Breast epithelium (tissue), 4 donors: ENCODE results near the gene SIX5. TPM values are rescaled to one million over a fixed set of nuclear protein-coding genes. Genes with fewer than 3 reads are reported as not detected.

Experiments
- DNase-seq, 2 donors: peaks; one replicate each; pipeline ENCODE4 v3.0.0-alpha.2; 2019; ENCODE audit warnings: low spot score in 2 of 2
- H3K27ac ChIP-seq, 2 donors: fragments of 200-600 bp; sonication (generic) in 1 of 2; one replicate each; pipeline ENCODE4 v1.5.1; 2016 to 2019; ENCODE audit warnings: mild to moderate bottlenecking in 1 of 2
- H3K27me3 ChIP-seq, 2 donors: fragments of 200-600 bp; sonication (generic) in 1 of 2; one replicate each; pipeline versions ENCODE4 v1.5.1 to v1.6.0; 2017 to 2019; ENCODE audit warnings: control low read depth in 1 of 2, mild to moderate bottlenecking in 1 of 2
- H3K36me3 ChIP-seq: fragments of 200-600 bp; one replicate; pipeline ENCODE4 v1.5.1; 2019
- H3K4me1 ChIP-seq, 2 donors: fragments of 200-600 bp; sonication (generic); one replicate each; pipeline ENCODE4 v1.5.1; 2016 to 2019; ENCODE audit warnings: control low read depth in 1 of 2
- H3K4me3 ChIP-seq, 3 donors: fragments of 200-600 bp; sonication (generic); 1 replicate in 2 of 3; 2 replicates in 1 of 3; pipeline ENCODE4 v1.5.1; 2016 to 2019; ENCODE audit warnings: mild to moderate bottlenecking in 3 of 3, moderate library complexity in 2 of 3
- H3K9me3 ChIP-seq, 2 donors: fragments of 200-600 bp; sonication (generic) in 1 of 2; one replicate each; pipeline ENCODE4 v1.5.1; 2016 to 2019; ENCODE audit warnings: control low read depth in 1 of 2
- POLR2A ChIP-seq: fragments of 450-650 bp; IDR thresholded peaks from one replicate; pipeline ENCODE4 v1.6.1; 2016; ENCODE audit warnings: antibody characterized with exemption, mild to moderate bottlenecking, moderate library complexity
- POLR2AphosphoS5 ChIP-seq, 3 donors: sonication (generic); formaldehyde crosslinking; IDR thresholded peaks; one replicate each; pipeline ENCODE4 v1.6.1; 2017; ENCODE audit warnings: antibody characterized with exemption in 3 of 3
- intact Hi-C: fragments of 100-400 bp; cut with DNase I; formaldehyde crosslinking; loops from one replicate; pipeline ENCODE4 v1.15.1; 2023; ENCODE audit warnings: low total_unique reads
- total RNA-seq, 3 donors: library from RNA; depleted of rRNA; stranded (reverse); fragments of >200 nt; gene quantifications; one replicate each; pipeline ENCODE4 v1.1.0, GENCODE V29; 2016
- TF ChIP-seq, protein P1 (sequence below), 3 donors: fragments of 450-650 bp; IDR thresholded peaks; one replicate each; pipeline ENCODE4 v1.5.1; 2016 to 2017; ENCODE audit warnings: antibody characterized with exemption in 3 of 3, mild to moderate bottlenecking in 3 of 3, moderate library complexity in 3 of 3

The SIX5 gene
- total RNA-seq, 3 donors from 2014 or later: 8.6 to 11.8 (median 11.8) TPM

DNA sequence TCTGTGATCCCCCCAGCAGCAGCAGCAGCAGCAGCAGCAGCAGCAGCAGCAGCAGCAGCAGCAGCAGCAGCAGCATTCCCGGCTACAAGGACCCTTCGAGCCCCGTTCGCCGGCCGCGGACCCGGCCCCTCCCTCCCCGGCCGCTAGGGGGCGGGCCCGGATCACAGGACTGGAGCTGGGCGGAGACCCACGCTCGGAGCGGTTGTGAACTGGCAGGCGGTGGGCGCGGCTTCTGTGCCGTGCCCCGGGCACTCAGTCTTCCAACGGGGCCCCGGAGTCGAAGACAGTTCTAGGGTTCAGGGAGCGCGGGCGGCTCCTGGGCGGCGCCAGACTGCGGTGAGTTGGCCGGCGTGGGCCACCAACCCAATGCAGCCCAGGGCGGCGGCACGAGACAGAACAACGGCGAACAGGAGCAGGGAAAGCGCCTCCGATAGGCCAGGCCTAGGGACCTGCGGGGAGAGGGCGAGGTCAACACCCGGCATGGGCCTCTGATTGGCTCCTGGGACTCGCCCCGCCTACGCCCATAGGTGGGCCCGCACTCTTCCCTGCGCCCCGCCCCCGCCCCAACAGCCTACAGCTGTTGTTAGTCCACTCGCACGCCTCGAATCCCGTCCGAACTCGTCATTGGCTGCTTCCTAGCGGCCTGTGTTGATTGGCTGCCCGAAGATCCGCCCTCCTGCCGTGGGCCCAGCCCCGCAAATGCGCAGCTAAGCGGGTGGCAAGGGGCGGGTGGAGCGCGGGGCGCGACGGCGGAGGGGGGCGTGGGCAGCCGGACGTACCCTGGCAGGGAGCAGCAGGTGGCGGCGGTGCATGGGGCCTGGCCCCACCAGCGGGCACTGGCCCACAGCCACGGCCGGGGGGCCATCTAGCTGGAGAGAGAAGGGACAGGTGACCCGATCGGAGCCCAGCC lies 1.4 kb upstream of the SIX5 start:
- intact Hi-C loops: no loop called here
- TF ChIP-seq POLR2A (no peak), POLR2AphosphoS5 (IDR thresholded peaks at IDR 0.05) (peak; percentile 45 to 79 (median 72))
- TF ChIP-seq, protein P1, sequence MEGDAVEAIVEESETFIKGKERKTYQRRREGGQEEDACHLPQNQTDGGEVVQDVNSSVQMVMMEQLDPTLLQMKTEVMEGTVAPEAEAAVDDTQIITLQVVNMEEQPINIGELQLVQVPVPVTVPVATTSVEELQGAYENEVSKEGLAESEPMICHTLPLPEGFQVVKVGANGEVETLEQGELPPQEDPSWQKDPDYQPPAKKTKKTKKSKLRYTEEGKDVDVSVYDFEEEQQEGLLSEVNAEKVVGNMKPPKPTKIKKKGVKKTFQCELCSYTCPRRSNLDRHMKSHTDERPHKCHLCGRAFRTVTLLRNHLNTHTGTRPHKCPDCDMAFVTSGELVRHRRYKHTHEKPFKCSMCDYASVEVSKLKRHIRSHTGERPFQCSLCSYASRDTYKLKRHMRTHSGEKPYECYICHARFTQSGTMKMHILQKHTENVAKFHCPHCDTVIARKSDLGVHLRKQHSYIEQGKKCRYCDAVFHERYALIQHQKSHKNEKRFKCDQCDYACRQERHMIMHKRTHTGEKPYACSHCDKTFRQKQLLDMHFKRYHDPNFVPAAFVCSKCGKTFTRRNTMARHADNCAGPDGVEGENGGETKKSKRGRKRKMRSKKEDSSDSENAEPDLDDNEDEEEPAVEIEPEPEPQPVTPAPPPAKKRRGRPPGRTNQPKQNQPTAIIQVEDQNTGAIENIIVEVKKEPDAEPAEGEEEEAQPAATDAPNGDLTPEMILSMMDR (IDR thresholded peaks at IDR 0.05): peak; percentile 84 to 97 (median 92)
- no peaks in the 10 kb centered on the region for H3K9me3 ChIP-seq
- H3K27ac ChIP-seq: peak overlapping the region; percentile 90 to 98
- H3K4me3 ChIP-seq: peak overlapping the region; percentile 78 to 94 (median 83)
- H3K4me1 ChIP-seq: peaks cover 4 to 14% of the 10 kb centered on the region in 2 donors
- no peaks in the 10 kb centered on the region for H3K27me3 ChIP-seq
- peak; percentile 98 to 99 for DNase-seq
- no peaks in the 10 kb centered on the region for H3K36me3 ChIP-seq

DNA sequence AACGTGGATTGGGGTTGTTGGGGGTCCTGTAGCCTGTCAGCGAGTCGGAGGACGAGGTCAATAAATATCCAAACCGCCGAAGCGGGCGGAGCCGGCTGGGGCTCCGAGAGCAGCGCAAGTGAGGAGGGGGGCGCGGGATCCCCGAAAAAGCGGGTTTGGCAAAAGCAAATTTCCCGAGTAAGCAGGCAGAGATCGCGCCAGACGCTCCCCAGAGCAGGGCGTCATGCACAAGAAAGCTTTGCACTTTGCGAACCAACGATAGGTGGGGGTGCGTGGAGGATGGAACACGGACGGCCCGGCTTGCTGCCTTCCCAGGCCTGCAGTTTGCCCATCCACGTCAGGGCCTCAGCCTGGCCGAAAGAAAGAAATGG lies 754 bp upstream of the SIX5 start:
- Histone ChIP-seq H3K4me1 (peaks cover 6 to 14% of the 10 kb centered on the region in 2 donors), H3K36me3 (no peaks in the 10 kb centered on the region), H3K9me3 (no peaks in the 10 kb centered on the region), H3K4me3 (peak overlapping the region; percentile 78 to 94 (median 83)), H3K27me3 (no peaks in the 10 kb centered on the region), H3K27ac (peak overlapping the region; percentile 90 to 98)
- TF ChIP-seq POLR2A: no peak
- TF ChIP-seq, protein P1 (IDR thresholded peaks at IDR 0.05): no peak
- TF ChIP-seq POLR2AphosphoS5 (IDR thresholded peaks at IDR 0.05): no peak
- intact Hi-C loops: no loop called here
- DNase-seq: no peak

DNA sequence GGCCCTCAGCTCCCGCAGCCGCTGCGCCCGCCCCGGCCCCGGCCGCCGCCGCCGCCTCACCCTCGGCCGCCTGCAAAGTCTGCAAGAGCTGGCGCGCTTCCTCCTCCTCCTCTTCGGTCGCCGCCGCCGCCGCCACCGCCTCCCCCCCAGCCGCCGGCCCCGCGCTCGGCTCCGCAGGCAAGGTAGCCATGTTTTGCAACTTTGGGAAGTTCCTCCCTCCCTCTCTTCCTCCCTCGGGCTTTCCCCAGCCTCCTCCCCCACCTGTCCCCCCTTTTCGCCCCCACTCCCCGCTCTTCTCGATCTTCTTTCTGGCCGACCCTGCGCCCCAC lies 433 bp downstream of the SIX5 start:
- peaks cover 6 to 14% of the 10 kb centered on the region in 2 donors for H3K4me1 ChIP-seq
- intact Hi-C loops: no loop called here
- DNase-seq: no peak

DNA sequence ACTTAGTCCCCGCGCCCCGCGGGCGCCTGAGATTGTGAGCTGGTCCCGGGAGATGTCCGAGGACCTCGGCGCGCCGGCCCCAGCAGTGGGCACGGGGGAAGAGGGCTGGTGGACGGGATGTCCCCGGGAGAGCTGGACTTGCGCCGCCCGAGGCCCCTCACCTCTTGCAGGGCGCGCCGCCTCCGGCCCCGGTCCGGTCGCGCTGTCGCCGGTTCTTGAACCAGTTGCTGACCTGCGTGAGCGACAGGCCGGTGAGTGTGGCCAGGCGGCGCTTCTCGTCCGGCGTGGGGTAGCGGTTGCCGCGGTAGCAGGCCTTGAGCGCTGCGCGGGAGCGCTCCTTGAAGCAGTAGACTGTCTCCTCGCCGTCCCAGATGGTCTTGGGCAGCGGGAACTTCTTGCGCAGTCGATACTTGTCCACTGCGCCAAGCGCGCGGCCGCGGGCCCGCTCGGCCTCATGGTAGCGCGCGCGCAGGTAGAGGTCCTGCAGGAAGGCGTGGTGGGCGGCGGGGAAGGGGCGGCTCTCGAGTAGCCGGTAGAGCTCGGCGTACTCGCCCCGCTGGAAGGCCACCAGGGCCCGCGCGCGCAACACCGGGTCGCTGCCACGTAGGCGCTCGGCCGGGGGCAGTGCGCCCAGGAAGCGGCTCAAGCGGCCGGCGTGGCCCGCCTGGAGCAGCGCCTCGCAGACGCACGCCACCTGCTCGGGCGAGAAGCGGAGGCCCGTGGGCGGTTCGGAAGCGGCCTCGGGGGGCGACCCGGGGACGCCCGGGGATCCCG lies 984 bp downstream of the SIX5 start:
- H3K4me3 ChIP-seq: peak overlapping the region; percentile 78 to 94 (median 83)
- intact Hi-C loops: no loop called here
- H3K36me3 ChIP-seq: no peaks in the 10 kb centered on the region
- H3K27me3 ChIP-seq: no peaks in the 10 kb centered on the region
- H3K9me3 ChIP-seq: no peaks in the 10 kb centered on the region
- peak; percentile 72 to 74 for DNase-seq
- peaks cover 6 to 14% of the 10 kb centered on the region in 2 donors for H3K4me1 ChIP-seq
- TF ChIP-seq POLR2AphosphoS5 (IDR thresholded peaks at IDR 0.05): peak in 2 of 3 donors; percentile 43 to 50
- TF ChIP-seq, protein P1 (IDR thresholded peaks at IDR 0.05): no peak
- H3K27ac ChIP-seq: peak overlapping the region; percentile 90 to 98

More for the DNA sequence above, 433 bp downstream of the SIX5 start:
- Histone ChIP-seq H3K27me3 (no peaks in the 10 kb centered on the region), H3K27ac (peak overlapping the region; percentile 90 to 98), H3K4me3 (peak overlapping the region; percentile 78 to 94 (median 83)), H3K9me3 (no peaks in the 10 kb centered on the region), H3K36me3 (no peaks in the 10 kb centered on the region)
- TF ChIP-seq POLR2A (no peak), POLR2AphosphoS5 (IDR thresholded peaks at IDR 0.05) (no peak)
- TF ChIP-seq, protein P1 (IDR thresholded peaks at IDR 0.05): no peak
